Activated effector memory CD4-positive, alpha-beta T cell treated with anti-CD3 and anti-CD28 coated beads, Interleukin-2, amount 50 U/mL, for 16 hours (primary cell): ENCODE data around the gene KCNMB2.
"Not testable (repeated sequence)": the region's sequence is repeated elsewhere in the genome, so short reads cannot be mapped to it uniquely, and the experiment has no call there.

ENCODE experiments used
- DNase-seq: peaks from one replicate; pipeline ENCODE4 v3.0.0-alpha.2; 2020

The KCNMB2 gene

DNA sequence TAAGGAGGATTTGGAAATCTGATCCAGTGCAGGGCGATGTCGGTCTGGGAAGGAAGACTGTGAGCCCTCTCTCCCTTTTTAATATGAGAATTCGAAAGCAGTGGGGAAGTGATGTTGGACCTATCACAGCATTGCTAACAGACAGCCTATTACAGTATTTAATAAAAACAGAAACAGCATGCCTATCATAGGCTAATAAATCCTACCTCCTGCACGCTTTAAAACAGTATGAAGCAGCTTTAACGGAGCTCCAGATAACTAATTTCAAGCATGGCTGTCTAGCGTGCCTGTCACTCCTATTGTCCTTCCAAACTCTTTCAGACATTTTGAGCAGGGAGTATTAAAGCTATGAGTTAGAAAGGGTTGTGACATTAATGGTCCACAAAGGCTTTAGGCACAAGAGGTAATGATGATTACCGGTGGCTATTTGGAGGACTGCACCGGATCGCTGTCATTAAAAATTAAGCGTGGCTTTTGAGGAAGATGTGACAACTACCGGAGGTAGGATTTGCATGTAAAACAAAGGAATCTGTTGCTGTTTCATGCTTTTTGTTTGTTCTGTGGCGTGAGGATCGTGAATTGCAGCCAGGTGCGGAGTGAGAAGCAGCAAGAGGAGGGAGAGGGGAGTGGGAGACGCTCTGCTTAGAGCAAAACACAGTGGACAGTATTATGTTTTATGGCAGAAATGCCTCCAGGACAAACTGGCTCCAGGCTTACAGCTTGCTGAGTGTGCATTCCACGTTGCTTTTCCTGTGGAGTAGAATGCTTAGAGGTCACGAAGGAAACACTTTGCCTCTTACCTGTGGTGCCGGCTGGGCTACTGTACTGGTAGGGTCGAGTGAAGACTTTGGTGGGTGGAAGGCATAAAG lies at the start of gene KCNMB2:
KCNMB2 (plus strand) TSS at position 226 of the 869 bp plus-strand sequence.
- no peak for DNase-seq

DNA sequence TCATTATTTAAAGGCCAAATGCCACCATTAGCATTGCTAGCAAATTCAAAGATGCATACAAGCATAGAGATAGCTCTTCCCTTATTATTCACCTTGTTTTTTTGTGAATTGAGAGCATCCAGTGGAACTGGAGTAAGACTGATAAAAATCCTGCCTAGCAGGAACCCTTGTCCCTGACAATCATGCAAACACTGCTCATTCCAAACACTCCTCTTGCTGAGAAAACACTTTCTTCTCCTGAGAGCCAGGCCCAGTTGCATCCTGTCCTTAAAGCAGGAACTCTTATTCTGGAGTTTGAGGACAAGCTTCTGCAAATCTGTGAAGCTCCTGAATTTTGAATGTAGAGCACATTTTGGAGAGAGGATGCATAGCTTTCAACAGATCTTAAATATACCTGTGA lies 49.3 kb upstream of the KCNMB2 start:
- DNase-seq = no peak

DNA sequence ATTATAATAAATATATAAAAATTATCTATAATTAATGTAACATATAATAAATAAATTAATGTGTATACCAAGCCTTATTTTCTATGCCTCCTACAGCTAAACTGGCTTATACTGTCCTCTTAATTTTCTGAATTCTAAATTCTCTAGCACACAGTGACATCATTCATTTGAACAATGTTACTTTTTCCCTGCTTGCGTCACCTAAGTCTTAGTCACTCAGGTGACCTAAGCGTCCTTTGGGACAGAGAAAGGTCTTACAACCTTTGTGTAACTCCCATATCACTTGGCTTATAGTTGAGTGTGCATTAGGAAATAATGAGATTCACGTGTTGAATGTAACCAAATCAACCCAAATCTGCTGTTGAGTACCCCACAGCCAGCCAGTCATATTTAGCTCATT lies 48.5 kb upstream of the KCNMB2 start:
- DNase-seq = no peak

DNA sequence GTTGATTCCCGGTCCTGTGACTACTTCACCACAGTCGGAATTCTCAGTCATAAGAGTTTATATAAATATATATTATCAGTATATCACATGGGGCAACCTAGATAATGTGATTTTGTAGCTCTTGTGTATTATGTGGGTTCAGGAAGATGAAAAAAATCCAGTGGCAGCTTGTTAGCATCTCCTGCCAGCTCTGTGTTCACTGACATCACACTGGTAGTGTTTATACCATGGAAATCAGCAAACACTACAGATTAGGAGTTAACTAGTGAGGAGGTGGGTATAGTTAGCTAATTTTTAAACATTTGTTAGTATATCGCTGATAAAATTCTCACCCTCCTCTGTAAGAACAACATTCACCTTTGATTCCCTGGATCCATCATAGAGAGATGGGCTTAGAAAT lies 44.5 kb upstream of the KCNMB2 start:
- no peak for DNase-seq

DNA sequence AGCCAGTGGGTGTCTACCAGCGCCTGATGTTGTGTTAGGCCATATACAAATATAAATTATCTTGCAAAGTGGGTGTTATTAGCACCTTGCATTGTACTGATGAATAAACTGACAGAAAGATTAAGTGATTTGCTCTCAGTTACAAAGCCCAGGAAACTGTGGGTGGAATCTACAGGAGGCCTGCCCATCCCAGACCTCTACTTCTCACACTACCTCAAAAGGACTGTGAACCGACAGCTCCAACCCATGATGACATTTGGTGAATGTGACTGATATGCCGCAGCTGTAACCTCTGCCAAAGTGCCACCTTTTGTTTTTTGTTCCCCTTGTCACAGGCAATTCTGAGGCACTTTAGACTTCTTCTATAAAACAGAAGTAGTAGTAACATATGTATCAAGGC lies 43.7 kb upstream of the KCNMB2 start:
- no peak for DNase-seq

DNA sequence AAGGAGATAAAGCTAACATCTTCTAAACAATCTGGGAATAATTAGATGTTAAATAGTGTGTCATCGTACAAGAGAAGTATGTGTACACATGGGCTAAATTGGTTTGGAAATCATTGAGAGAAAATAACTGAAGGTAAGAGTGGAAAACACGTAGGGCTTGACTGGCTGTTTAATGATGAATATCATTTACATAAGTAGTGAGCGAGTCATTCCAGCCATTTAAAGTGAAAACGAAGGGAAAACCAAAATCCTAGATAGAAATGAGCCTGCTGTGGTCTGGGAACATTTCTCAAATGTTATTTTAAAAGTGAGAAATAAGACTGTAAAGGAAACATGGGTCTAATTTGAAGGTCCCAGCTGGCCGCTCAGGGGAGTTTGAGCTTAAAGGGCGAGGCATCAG lies 41.9 kb upstream of the KCNMB2 start:
- no peak for DNase-seq

DNA sequence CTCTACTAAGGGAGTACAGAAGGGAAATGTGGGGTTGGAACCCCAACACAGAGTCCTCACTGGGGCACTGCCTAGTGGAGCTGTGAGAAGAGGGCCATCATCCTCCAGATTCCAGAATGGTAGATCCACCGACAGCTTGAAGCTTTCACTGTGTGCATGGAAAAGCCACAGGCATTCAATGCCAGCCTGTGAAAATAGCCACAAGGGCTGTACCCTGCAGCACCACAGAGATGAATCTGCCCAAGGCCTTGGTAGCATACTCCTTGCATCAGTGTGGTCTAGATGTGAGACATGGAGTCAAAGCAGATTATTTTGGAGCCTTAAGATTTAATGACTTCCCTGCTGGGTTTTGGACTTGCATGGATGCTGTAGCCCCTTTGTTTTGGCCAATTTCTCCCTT lies 39.3 kb upstream of the KCNMB2 start:
- no peak for DNase-seq

DNA sequence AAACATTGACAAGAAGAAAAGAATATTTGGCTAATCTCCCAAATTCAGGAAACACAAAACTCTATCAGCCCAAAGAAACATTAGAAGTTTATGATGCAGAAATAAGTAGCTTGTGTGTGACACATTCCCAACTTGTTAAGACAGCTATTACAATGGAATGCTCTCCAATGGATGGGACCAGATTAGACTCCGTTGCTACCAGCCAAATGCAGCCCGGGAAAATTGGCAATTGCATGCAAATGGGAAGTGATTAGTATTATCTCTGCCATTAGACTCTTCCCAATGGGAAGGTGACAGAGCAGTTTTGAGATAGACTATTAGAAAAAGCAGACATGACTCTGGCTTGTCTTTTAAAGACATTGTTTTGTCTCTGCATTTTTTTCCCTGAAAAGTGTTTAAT lies 37.4 kb upstream of the KCNMB2 start:
- no peak for DNase-seq

DNA sequence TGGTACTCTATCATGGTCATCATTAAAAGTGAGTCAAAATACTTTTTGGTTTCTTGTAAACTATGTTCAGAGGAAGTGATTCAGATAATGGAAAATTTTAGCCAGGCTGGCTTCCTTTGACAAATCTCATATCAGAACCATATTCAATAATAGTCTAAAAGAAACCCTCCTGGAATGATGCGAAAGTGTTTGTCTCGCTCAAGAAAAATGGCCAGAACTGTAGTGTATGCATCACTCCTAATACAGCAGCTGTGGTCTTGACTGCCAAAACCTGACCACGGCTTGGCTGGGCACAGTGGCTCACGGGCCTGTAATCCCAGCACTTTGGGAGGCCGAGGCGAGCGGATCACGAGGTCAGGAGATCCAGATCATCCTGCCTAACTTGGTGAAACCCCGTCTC lies 35.6 kb upstream of the KCNMB2 start:
- no peak for DNase-seq

DNA sequence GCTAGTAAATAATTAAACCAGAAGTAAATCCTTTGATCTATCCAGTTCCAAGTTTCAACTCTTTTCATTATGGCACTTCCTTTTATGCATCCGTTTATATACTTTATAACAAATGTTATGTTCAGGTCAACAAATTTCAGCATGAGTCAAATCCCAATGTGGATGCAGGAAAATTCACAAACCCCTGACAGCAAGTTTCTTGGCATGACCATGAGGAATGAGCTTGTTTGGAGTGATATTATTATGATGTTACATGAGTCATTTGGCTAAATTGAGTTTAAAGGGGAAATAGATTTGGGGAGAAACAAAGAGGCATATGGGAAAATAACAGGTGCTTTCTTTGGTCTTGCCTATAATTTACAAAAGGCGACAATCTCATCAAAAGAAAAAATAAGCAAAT lies 32.1 kb upstream of the KCNMB2 start:
- no peak for DNase-seq

DNA sequence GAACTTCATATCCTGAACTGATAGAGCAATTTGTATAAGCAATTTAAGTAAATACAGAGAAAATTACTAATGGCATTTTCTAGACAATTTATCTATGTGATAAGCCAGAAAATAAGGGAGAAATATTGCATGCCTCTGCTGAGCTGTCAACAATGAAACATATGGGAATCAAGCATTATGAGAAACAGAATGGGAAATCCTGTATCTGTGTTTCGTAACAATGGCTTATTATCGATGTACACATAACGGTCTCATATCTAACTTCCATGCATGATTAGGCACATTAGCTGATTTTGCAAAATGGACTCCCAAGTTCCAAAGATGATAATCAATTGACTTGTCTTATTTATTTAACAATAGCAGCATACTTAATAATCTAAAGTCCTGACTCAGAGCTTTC lies 30.4 kb upstream of the KCNMB2 start:
- DNase-seq = no peak

DNA sequence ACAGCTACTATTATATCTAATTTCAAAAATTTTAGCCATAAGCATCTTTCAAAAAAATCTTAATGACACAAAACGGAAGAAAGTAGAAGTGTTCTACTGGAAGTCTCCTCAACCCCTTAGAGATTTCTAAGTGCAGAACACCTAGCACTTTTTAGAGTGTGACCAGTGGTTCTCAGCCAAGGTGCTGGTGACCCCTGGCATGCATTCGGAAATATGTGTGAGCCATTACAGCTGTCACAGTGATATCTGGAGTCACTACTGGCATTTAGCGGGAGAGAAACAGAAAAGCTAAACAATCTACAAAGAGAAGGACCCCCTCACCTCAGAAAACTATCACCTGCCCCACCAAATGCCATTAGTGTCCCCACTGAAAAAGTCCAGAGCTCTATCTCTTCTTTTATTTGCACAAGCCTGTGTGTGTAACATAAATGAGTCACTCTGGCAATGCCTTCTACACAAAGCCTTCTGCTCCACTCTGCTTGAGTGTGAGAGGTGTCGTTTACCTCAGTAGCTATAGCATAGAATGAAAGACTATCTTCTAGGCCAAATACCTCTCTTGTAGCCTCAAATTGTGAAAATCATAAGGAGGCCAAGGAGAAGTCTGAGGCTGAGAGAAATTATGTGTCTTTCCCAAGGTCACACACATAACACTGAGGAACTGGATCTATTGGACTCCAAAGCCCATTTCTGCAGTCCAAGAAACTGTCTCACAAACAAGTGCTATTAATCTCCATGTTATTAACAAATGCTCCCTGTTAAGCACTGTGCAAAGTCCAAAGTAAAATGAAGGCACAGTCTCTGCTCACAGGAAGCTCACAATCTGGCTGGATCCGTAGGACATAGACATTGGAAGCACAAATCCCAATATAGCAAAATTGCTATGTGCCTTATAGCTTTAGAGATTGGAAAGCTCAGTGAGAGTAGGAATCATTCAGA lies 28.5 kb upstream of the KCNMB2 start:
- DNase-seq = no peak

DNA sequence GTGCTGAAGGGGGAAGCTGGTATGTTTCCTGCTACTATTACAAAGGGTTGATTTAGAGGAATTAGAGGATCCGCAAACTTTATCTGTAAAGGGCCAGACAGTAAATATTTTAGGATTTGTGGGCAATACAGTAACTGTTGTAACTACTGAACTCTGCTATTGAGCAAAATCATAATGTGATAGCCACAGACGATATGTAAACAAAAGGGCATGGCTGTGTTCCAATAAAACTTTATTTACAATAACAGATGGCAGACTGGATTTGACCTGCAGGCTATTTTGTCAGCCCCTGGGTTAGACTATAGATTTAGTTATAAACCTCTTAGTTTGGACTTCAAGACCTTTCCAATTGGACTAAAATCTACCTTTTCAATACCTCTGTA lies 27.8 kb upstream of the KCNMB2 start:
- no peak for DNase-seq

DNA sequence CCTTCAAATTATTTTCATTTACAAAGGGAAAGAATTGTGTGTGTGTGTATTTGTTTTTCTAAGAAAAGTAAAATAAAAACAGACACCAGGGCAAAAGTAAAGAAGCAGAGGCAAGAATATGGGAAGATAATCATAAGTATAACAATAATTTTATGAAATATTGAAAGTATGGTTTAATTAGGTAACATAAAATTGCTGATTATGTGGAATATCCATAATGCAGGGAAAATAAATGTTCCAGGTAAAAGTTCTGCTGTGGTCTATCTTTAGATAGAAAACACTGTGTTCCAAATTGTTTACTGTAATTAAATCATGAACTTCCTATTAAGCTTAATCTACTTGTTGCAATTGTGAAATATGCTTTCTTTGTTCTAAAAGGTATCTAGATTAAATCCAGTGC lies 25.7 kb upstream of the KCNMB2 start:
- no peak for DNase-seq

DNA sequence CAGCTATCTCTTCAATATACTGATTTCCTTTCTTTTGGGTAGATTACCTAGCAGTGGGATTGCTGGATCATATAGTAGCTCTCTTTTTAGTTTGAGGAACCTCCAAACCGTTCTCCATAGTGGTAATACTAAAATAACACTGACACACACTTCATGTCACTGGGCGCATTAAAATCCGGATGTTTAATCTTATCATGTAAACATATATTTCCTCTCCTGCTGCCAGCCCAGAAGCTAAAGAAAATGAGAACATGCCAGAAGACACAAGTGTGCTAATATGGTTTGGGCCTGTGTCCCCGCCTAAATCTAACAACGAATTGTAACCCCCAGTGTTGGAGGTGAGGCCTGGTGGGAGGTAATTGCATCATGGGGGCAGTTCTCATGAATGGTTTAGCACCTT lies 23.6 kb upstream of the KCNMB2 start:
- DNase-seq = no peak

DNA sequence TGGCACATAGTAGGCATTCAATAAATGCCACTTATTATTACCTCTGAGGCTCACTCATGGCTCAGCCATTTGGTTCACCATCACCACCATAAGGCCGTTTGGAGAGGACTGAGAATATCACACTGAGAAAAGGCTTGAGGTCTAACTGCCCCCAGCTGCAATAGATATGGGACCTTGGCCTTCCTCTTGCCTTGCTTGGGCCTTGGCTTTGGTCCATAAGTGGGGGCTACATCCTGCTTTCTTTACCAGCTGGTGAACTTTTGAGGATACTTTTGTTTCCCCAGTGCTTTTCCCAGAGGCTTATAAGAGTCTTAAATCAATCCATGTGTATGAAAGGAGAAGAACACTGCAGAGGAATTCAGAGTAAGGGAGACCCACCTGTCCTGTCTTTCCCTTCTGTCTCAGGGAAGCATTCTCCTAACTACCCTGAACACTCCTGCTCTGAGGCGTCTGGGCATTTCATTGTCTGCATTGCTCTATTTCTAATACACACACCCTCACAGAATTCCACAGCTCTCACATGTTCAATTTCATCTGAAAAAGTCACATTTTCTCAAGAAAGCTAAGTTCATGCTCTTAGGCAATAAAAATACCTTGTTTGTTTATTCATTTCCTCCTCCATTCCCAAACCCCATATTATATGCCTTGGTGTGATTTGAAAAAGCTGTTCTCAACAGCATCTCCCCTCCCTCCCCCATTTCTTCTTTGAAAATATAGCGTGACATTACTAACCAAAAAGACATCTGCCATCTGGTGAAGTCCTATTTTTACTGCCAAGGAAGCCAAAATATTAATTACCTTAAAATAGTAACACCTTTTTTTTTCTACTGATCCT lies 22.5 kb upstream of the KCNMB2 start:
- no peak for DNase-seq

DNA sequence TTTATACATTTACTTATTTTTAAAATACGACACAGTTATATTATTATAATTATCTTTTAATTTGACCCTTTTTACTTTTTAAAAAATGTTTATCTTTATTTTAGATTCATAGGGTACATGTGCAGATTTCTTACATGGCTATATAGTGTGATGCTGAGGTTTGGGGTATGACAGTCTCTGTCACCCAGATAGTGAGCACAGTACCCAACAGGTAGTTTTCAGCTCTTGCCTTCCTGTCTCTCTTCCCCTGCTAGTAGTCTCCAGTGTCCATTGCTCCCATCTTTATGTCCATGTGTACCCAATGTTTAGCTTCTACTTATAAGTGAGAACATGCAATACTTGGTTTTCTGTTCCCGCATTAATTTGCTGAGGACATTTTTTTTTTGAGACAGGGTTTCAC lies 21.8 kb upstream of the KCNMB2 start:
- no peak for DNase-seq

DNA sequence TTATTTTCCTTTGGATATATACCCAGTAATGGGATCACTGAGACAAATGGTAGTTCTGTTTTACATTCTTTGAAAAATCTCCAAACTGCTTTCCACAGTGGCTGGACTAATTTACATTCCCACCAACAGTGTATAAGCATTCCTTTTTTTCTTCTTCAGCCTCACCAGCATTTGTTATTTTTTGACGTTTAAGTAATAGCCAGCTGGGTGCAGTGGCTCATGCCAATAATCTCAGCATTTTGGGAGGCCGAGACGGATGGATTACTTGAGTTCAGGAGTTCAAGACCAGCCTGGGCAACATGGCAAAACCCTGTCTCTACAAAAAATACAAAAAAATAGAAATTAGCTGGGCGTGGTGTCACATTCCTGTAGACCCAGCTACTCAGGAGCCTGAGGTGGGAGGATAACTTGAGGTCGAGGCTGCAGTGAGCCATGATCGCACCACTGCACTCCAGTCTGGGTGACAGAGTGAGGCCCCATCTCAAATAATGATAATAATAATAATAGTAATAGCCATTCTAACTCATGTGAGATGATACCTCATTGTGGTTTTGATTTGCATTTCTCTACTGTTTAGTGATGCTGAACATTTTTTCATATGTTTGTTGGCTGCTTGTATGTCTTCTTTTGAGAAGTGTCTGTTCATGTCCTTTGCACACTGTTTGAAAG lies 21.0 kb upstream of the KCNMB2 start:
- not testable (repeated sequence) for DNase-seq

DNA sequence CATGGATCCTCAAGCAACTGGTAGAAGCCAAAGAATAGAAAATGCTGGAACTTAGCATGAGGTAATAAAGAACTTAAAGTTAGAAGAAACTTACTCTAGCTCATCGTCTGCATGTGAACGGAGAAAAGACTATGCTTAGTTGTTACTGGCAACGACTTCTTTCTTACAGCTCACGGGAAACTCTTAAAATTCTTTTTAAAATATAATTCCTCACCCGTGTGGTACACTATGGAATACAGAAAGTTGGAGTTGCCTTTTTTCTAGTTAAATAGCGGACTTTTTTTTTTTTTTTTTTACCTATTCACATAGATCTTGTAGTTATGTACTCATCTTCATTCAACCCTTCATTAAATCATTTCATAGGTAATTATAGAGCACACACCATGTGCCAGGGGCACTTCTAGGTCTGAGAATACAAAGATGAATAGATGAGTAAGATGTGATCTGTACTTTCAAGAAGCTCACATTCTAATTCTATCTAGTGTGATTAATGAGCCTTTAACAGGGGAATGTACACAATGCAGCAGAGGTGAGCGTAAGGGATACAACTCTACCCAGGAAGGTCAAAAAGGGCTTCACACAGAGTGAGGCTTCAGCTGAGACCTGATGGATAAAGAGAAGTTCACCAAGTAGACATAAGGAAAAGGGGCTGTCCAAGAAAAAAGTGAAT lies 18.4 kb upstream of the KCNMB2 start:
- no peak for DNase-seq

DNA sequence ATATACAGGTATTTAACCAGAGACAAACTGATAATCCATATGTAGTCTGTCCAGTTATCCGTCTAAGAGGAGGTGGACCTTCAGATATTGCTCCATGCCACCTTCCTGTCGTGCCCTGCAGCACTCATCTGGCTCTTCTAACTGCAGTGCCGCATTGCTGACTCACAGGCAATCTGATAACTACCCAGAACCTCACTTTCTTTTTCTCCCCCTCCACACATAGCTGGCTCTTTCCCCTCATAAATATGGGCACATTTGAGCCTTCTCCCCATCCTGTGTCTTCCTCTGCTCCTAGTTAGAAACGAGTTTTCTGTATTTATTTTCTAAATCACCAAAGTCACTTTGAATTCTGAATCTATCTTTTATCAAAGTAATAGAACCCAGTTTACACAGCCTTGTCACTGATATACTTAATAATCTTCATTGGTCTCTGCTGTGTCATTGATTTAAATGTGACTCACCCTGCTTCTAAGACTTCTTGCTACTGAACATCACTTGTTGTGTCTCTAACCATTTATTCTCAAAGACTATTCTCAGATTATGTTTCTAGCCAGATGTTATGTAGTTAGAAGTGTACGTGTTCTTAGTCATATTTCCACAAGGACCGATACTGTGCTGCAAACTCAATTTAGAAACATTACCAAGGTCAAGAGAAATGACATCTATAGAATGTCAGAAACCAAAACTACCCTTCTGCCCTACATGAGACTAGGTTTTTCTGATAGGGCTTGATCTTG lies 17.4 kb upstream of the KCNMB2 start:
- no peak for DNase-seq

DNA sequence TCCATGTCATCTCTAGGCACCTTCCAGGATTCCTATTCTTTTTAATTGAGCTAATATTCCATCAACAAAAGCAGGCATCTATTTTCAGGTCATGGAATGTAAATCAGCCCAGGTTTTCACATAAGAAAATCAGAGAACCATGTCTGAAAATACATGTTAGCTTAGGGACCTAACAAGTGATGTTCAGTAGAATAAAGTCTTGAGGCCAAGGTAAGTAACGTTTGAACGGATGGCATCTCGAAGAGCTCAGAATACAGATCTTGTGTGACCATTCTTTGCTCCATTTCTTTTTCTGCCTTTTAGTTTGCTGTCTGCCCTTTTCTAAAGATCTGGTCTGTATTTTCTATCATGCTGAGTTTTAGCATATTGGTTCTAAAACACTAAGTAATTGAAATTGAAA lies 16.5 kb upstream of the KCNMB2 start:
- no peak for DNase-seq
